Osteoblast (primary cell): ENCODE results near the gene PTGS2. TPM values are rescaled to one million over a fixed set of nuclear protein-coding genes. Genes with fewer than 3 reads are reported as not detected.

Experiments
- DNase-seq: peaks from one replicate; pipeline ENCODE4 v3.0.0; 2011; ENCODE audit warnings: low spot score, mixed read lengths; ENCODE audit not compliant: insufficient read length; ENCODE audit errors: missing footprints
- H2AFZ ChIP-seq: 2 replicates; pipeline ENCODE4 v1.6.0; 2011; ENCODE audit warnings: mild to moderate bottlenecking, low read length
- H3K27ac ChIP-seq: 2 replicates; pipeline ENCODE4 v1.5.1; 2011; ENCODE audit warnings: mild to moderate bottlenecking, low read depth, low read length, moderate library complexity
- H3K27me3 ChIP-seq: 2 replicates; pipeline ENCODE4 v1.6.0; 2012; ENCODE audit warnings: mild to moderate bottlenecking, control low read depth, inconsistent platforms, low read length, moderate library complexity; ENCODE audit not compliant: insufficient read depth
- H3K36me3 ChIP-seq: 2 replicates; pipeline ENCODE4 v1.5.1; 2011; ENCODE audit warnings: mild to moderate bottlenecking, low read length, control low read depth, moderate library complexity; ENCODE audit not compliant: insufficient read depth
- H3K4me1 ChIP-seq: 2 replicates; pipeline ENCODE4 v1.5.1; 2011; ENCODE audit warnings: mild to moderate bottlenecking, low read length, control low read depth, moderate library complexity; ENCODE audit not compliant: insufficient read depth
- H3K4me2 ChIP-seq: 2 replicates; pipeline ENCODE4 v1.6.0; 2011; ENCODE audit warnings: mild to moderate bottlenecking, low read length; ENCODE audit not compliant: insufficient read depth
- H3K4me3 ChIP-seq: fragments of 200-600 bp; sonication (generic); 3 replicates; pipeline ENCODE4 v1.5.1; 2012; ENCODE audit warnings: mild to moderate bottlenecking, low read length, inconsistent platforms; ENCODE audit not compliant: insufficient read depth
- H3K79me2 ChIP-seq: 2 replicates; pipeline ENCODE4 v1.6.0; 2012; ENCODE audit warnings: mild to moderate bottlenecking, low read length, control low read depth, inconsistent platforms; ENCODE audit not compliant: insufficient read depth
- H3K9me3 ChIP-seq: 2 replicates; pipeline ENCODE4 v1.5.1; 2011; ENCODE audit warnings: low read depth, low read length, control low read depth
- H4K20me1 ChIP-seq: 2 replicates; pipeline ENCODE4 v1.6.0; 2012; ENCODE audit warnings: mild to moderate bottlenecking, low read length, control low read depth; ENCODE audit not compliant: insufficient read depth
- CTCF ChIP-seq: IDR thresholded peaks from 2 replicates; pipeline ENCODE4 v1.5.1; 2011; ENCODE audit warnings: mild to moderate bottlenecking, low read depth, low read length, moderate library complexity; ENCODE audit errors: extremely low read depth
- total RNA-seq: library from RNA; depleted of rRNA; stranded (reverse); fragments of >200 nt; gene quantifications from 2 replicates; pipeline ENCODE4 v1.2.3, GENCODE V29; 2012

Gene PTGS2
- 3.3 and 3.8 TPM in 2 replicates for total RNA-seq

GRCh38 chr1:186680245-186681061 is at the start of gene PTGS2:
Gene PTGS2 (minus strand): TSS chr1:186680423. CDS start chr1:186680290, 133 bp downstream.
- H4K20me1 ChIP-seq = no peaks in the 10 kb centered on the region
- H3K27ac ChIP-seq = peak within 1 kb of the TSS; percentile 97
- H2AFZ ChIP-seq = peak within 1 kb of the TSS; percentile 80
- H3K27me3 ChIP-seq = no peaks in the 10 kb centered on the region
- H3K79me2 ChIP-seq = peaks cover 10% of the 10 kb centered on the region
- H3K36me3 ChIP-seq = peaks cover 17% of the 10 kb centered on the region
- peaks cover 19% of the 10 kb centered on the region for H3K4me1 ChIP-seq
- peak within 1 kb of the TSS; percentile 93 for H3K4me3 ChIP-seq
- DNase-seq = peak; percentile 91
- H3K4me2 ChIP-seq = peak within 1 kb of the TSS; percentile 97
- H3K9me3 ChIP-seq = no peaks in the 10 kb centered on the region
- peak; percentile 56 for TF ChIP-seq CTCF

- Histone ChIP-seq H3K9me3 (no peaks in the 10 kb centered on the region), H4K20me1 (no peaks in the 10 kb centered on the region), H3K79me2 (no peaks in the 10 kb centered on the region), H3K4me1 (no peaks in the 10 kb centered on the region), H3K4me3 (no peak overlapping the region), H3K27me3 (no peaks in the 10 kb centered on the region), H3K27ac (no peak overlapping the region), H2AFZ (no peak overlapping the region), H3K4me2 (no peak overlapping the region), H3K36me3 (no peaks in the 10 kb centered on the region)
- TF ChIP-seq CTCF = peak; percentile 79
- no peak for DNase-seq
Measured at GRCh38 chr1:186722711-186723309, 42.6 kb upstream of the PTGS2 start.

- TF ChIP-seq CTCF = no peak
- Histone ChIP-seq H3K4me1 (no peaks in the 10 kb centered on the region), H3K4me3 (no peak overlapping the region), H3K27me3 (no peaks in the 10 kb centered on the region), H4K20me1 (no peaks in the 10 kb centered on the region), H3K36me3 (no peaks in the 10 kb centered on the region), H2AFZ (no peak overlapping the region), H3K27ac (no peak overlapping the region), H3K4me2 (no peak overlapping the region), H3K79me2 (no peaks in the 10 kb centered on the region), H3K9me3 (no peaks in the 10 kb centered on the region)
- no peak for DNase-seq
Measured at GRCh38 chr1:186717286-186717685, 37.1 kb upstream of the PTGS2 start.
